ENCODE data around the gene CSAD.
"Not testable (repeated sequence)": the region's sequence is repeated elsewhere in the genome, so short reads cannot be mapped to it uniquely, and the experiment has no call there.

Gene CSAD

GRCh38 chr12:53217931-53218307 is 37.2 kb upstream of the CSAD start:
- DNase-seq = no peak

- no peak for DNase-seq
Measured at GRCh38 chr12:53217051-53217930, 36.6 kb upstream of the CSAD start.

DNA sequence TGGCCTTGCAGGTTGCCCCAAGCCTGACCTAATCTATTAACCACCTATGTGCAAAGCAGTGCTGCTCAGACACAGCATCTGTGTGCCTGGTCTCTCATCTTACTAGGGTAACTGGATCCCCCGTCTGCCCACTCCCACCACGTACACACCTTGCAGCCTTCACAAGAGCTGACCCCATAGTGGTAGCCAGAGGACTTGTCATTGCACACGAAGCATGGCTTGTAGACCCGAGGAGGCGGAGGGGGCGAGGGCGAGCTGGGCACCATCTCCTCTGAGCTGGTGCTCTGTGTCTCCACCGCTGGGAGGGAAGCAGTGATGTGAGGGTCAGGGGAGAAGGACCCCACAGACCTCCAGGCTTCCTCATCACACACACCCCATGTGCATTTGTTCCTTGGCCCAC is 34.8 kb upstream of the CSAD start:
- DNase-seq = no peak

GRCh38 chr12:53214687-53215455 is 34.1 kb upstream of the CSAD start:
- no peak for DNase-seq

DNA sequence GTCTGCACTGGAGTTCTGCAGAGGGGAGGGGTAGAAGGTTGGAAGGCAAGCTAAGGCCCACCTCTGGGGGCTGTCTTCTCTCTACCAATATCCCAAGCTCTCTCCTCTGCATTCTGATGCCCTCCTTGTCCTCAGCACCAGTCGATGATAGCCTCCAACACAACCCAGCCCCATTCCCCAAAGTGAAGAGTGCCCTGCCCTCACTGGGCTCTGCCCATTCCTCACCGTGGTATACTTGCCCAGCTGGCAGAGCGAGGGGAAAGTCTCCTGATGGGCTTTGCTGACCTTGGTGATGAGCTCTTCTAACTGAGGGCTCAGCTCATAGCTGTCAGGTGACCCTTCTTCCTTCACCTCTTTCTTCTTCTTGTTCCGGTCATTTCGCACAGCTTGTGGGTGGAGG is 33.5 kb upstream of the CSAD start:
- no peak for DNase-seq

DNA sequence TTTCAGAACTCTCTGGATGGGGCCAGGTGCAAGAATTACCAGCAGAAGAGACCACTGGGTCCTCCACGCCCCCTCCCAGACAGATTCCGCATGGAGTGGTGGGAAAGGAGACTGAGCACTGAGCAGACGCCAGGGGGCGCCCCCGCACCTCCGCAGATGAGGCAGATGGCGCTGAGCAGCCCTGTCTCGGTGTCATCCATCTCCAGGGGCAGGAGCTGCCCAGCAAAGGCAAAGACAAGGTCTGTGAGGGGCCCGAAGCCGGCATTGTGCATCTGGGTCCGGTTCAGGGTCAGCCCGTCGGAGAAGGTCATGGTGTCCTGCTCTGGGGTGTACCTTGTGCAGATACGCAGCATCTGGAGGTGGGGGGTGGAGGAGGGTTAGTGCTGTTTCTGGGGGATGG is 32.6 kb upstream of the CSAD start:
- peak; percentile 84 for DNase-seq

GRCh38 chr12:53212931-53213330 is 32.2 kb upstream of the CSAD start:
- DNase-seq = no peak

- no peak for DNase-seq
Measured at GRCh38 chr12:53211476-53212381, 31.0 kb upstream of the CSAD start.

DNA sequence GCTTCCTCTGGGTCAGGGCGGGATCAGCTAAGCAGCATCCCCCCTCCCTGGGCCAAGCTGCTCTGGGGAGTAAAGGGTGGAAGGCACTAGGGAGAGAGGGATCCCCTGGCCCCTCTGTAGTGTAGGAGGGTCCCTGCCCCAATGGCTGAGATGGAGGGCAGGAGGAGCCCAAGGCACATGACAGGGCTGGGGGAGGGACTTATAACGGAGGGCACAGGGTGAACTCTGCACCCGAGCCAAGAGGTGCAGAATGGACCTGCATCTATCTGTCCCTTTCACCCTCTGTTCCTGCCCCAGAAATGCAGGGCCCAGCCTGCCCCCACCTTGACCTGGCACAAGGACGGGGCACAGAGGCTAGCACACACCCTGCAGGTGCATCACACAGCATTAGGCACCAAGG is 30.1 kb upstream of the CSAD start:
- no peak for DNase-seq

DNA sequence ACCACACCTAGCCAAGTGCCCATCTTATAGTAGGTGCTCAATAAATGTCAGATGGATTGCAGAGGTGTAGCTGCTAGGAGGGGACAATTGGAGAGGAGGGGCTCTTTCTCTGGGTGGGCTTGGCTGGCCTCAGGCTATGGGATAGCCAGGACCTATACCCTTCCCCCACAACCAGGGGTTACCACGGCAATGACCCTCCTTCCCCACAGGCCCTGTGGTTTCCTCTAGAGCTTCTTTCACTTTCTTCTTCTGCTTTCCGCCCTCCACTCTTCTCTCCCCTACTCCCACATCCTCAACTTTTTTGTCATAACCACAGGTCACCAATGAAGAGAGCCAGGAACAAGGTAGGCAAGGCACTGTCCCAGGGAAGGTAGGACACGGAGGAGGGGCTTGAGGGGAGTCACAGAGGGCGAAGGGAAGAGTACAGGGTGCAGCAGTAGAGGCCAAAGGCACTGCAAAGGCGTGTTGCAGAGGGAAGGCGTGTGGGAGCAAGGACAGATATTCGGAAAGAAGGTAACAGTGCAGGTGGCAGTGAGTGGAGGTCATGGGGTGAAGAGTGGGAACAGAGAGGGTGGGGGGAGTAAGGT is 28.2 kb upstream of the CSAD start:
- DNase-seq = no peak

GRCh38 chr12:53208435-53208834 is 27.7 kb upstream of the CSAD start:
- DNase-seq = no peak

DNA sequence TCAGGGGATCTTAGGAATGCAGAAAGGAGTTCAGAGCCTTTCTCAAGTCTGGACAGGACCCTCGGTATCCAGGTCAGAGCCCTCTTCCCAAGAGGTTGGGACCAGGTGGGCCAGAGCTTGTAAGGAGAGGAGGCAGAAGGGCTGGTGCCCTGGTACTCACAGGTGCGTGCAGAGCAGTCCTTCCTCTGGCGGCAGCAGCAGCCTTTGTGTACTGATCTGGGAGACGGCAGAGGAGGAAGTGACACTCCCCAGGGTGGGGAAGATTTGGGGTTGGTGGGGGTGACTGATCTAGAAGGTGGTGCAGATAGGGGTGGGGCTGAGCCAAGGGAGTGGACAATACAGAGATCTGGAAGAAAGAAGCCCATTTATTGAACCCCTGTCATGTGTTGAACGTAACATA is 26.3 kb upstream of the CSAD start, which contains the start of gene ITGB7:
TSS of gene ITGB7 (minus strand) at position 210 of the 400 bp plus-strand sequence. CDS start 6,808 bp downstream, outside the sequence.
- peak; percentile 62 for DNase-seq

- peak in 1 of 2 donors; percentile 49 for DNase-seq
Measured at GRCh38 chr12:53205747-53206419, 25.2 kb upstream of the CSAD start.

GRCh38 chr12:53204351-53204750 is 23.6 kb upstream of the CSAD start:
- no peak for DNase-seq

GRCh38 chr12:53202316-53202715 is 21.6 kb upstream of the CSAD start:
- DNase-seq = not testable (repeated sequence)

DNA sequence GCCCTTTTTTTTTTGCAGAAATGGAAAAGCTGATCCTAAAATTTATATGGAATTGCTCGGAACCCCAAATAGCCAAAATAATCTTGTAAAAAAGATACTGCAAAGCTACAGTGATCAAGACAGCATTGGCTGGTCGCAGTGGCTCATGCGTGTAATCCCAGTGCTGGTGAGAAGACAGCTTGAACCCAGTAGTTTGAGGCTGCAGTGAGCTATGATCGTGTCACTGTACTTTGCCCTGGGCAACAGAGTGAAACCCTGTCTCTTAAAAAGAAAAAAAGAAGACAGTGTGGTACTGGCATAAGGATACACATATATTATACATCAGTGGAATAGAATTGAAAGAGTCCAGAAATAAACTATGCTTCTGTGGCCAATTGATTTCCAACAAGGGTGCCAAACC is 20.9 kb upstream of the CSAD start:
- no peak for DNase-seq

DNA sequence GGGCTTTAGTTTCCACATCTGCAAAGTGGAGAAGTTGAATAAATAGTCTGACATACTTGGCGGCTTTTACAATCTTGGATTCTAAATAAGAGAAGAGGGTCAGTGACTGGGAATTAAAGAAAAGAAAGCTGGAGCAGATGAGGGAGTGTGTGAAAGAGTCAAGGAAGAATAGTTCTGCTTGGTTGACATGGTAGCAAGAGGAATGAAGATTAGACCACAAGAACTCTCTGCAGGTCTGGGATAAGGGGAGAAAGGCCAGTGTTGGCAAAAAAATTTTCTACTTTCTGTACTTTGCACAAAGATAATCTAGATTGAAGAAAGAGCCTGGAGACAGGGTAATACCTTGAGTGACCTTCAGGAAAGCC is 20.4 kb upstream of the CSAD start:
- no peak for DNase-seq

DNA sequence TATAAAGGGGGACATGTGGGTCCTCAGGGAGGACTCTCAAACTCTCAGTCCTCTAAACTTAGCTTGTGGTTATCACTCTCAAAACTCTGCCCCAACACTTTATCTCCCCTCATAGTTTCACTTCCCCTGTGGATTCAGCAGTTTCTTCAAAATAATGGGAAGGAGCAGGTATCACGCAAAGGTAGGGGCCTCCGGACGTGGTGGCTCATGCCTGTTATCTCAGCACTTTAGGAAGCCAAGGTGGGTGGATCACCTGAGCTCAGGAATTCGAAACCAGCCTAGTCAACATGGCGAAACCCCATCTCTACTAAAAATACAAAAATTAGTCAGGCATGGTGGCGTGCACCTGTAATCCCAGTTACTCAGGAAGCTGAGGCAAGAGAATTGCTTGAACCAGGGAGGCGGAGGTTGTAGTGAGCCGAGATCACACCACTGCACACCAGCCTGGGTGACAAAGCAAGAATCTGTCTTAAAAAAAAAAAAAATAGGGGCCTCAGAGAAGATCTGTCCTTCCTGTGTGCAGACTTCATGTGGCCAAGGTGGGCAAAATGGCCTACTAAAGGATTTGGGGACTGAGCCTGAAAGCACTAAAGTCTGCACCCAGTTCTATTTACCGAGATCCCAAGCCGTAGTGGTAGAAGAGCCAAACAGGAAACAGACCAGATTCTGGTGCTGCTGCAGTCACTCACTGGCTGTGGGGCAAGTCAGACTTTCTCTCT is 19.9 kb upstream of the CSAD start:
- no peak for DNase-seq

GRCh38 chr12:53200107-53200457 is 19.4 kb upstream of the CSAD start:
- no peak for DNase-seq

- DNase-seq = no peak
Measured at GRCh38 chr12:53199700-53200099, 19.0 kb upstream of the CSAD start.

DNA sequence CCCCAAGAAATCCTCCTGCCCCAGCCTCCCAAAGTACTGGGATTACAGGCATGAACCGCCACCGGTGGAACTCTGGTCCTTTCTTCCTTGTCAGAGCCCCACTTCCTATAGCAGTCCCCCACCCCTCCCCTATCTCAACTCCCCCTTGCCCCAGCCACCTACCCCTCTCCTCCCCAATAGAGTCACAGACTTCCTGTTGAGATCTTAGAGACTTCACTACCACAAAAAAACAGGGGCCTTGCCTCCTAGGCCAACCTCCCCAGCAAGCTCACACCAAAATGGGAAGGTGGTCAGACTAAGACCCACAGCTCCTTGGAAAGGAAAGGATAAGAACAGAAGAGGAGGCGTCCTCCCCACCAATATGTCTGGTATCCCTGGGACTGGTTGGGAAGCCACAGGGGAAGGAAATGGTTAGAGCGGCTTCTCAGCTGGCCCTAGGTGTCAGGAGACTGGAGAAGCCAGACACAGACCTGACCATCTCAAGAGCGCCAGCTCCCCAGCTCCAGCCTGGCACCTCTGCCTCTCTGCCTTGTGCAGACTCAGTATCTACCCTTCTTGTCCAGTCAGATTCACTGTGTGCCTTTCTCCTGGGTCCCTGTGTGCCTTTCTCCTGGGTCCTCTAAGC is 17.9 kb upstream of the CSAD start:
- no peak for DNase-seq
